HepG2 (cell line): Measurements from ENCODE around the gene PPP2R5C. TPM values are rescaled to one million over a fixed set of nuclear protein-coding genes. Genes with fewer than 3 reads are reported as not detected.

Experiments
- ATF5 ChIP-seq: sonication (generic); formaldehyde crosslinking; IDR thresholded peaks from 2 replicates; pipeline ENCODE4 v1.4.0; 2020; ENCODE audit warnings: mild to moderate bottlenecking, low read depth, missing genetic modification reagents
- CBX2 ChIP-seq, 2 experiments: fragments of 200-600 bp in 1 of 2; sonication (generic); formaldehyde crosslinking in 1 of 2; IDR thresholded peaks; 2 replicates each; pipeline versions ENCODE4 v1.7.0 to v1.8.1; 2018 to 2022; ENCODE audit warnings: low read depth in 2 of 2, low read length in 1 of 2, mild to moderate bottlenecking in 1 of 2, missing genetic modification reagents in 1 of 2
- CC2D1A ChIP-seq: sonication (generic); formaldehyde crosslinking; IDR thresholded peaks from 2 replicates; pipeline ENCODE4 v1.8.1; 2023; ENCODE audit warnings: mild to moderate bottlenecking, missing genetic modification reagents
- CENPBD1 ChIP-seq: sonication (generic); formaldehyde crosslinking; IDR thresholded peaks from 2 replicates; pipeline ENCODE4 v1.8.0; 2022; ENCODE audit warnings: missing genetic modification reagents, low read depth, mild to moderate bottlenecking, borderline replicate concordance
- CTCF ChIP-seq: sonication (generic); formaldehyde crosslinking; IDR thresholded peaks from 2 replicates; pipeline ENCODE4 v1.5.0; 2020; ENCODE audit warnings: mild to moderate bottlenecking, missing genetic modification reagents, moderate library complexity
- GATAD1 ChIP-seq: IDR thresholded peaks from 2 replicates; pipeline ENCODE4 v1.6.1; 2016; ENCODE audit warnings: missing genetic modification reagents, missing compliant biosample characterization
- GPN1 ChIP-seq: sonication (generic); formaldehyde crosslinking; IDR thresholded peaks from 2 replicates; pipeline ENCODE4 v1.5.1; 2020; ENCODE audit warnings: missing genetic modification reagents, borderline replicate concordance
- KDM5B ChIP-seq: sonication (generic); formaldehyde crosslinking; IDR thresholded peaks from 2 replicates; pipeline ENCODE4 v1.4.0; 2020; ENCODE audit warnings: missing genetic modification reagents, mild to moderate bottlenecking, borderline replicate concordance
- MYC ChIP-seq: sonication (generic); formaldehyde crosslinking; IDR thresholded peaks from 2 replicates; pipeline ENCODE4 v1.9.0; 2021; ENCODE audit warnings: missing genetic modification reagents, borderline replicate concordance
- PATZ1 ChIP-seq: sonication (generic); formaldehyde crosslinking; IDR thresholded peaks from 2 replicates; pipeline ENCODE4 v1.4.0; 2020; ENCODE audit warnings: missing genetic modification reagents
- REL ChIP-seq: sonication (generic); formaldehyde crosslinking; conservative IDR thresholded peaks from 2 replicates; pipeline ENCODE4 v1.8.0; 2022; ENCODE audit warnings: mild to moderate bottlenecking, missing genetic modification reagents, moderate library complexity
- SALL2 ChIP-seq: sonication (generic); formaldehyde crosslinking; IDR thresholded peaks from 2 replicates; pipeline ENCODE4 v1.8.1; 2023; ENCODE audit warnings: mild to moderate bottlenecking, missing genetic modification reagents, inconsistent platforms
- YEATS4 ChIP-seq: sonication (generic); formaldehyde crosslinking; IDR thresholded peaks from 2 replicates; pipeline ENCODE4 v1.4.0; 2020; ENCODE audit warnings: missing genetic modification reagents, borderline replicate concordance
- ZBTB44 ChIP-seq: sonication (generic); formaldehyde crosslinking; IDR thresholded peaks from 2 replicates; pipeline ENCODE4 v1.4.0; 2020; ENCODE audit warnings: missing genetic modification reagents
- ZEB1 ChIP-seq: IDR thresholded peaks from 2 replicates; pipeline ENCODE4 v1.6.1; 2012; ENCODE audit warnings: mild to moderate bottlenecking, low read depth, inconsistent platforms; ENCODE audit not compliant: insufficient replicate concordance
- ZFP37 ChIP-seq: sonication (generic); formaldehyde crosslinking; IDR thresholded peaks from 2 replicates; pipeline ENCODE4 v1.4.0; 2020; ENCODE audit warnings: missing genetic modification reagents, borderline replicate concordance
- ZNF10 ChIP-seq: sonication (generic); formaldehyde crosslinking; IDR thresholded peaks from 2 replicates; pipeline ENCODE4 v1.4.0; 2020; ENCODE audit warnings: mild to moderate bottlenecking, low read depth, missing genetic modification reagents, borderline replicate concordance
- ZNF326 ChIP-seq: sonication (generic); formaldehyde crosslinking; IDR thresholded peaks from 2 replicates; pipeline ENCODE4 v1.4.0; 2020; ENCODE audit warnings: missing genetic modification reagents, borderline replicate concordance
- ZNF577 ChIP-seq: sonication (generic); formaldehyde crosslinking; IDR thresholded peaks from 2 replicates; pipeline ENCODE4 v1.4.0; 2020; ENCODE audit warnings: mild to moderate bottlenecking, low read depth, missing genetic modification reagents, borderline replicate concordance
- ZNF746 ChIP-seq: sonication (generic); formaldehyde crosslinking; IDR thresholded peaks from 2 replicates; pipeline ENCODE4 v1.8.0; 2022; ENCODE audit warnings: mild to moderate bottlenecking, missing genetic modification reagents
- ZNF776 ChIP-seq: sonication (generic); formaldehyde crosslinking; IDR thresholded peaks from 2 replicates; pipeline ENCODE4 v1.4.0; 2020; ENCODE audit warnings: mild to moderate bottlenecking, missing genetic modification reagents
- ZNF777 ChIP-seq: sonication (generic); formaldehyde crosslinking; IDR thresholded peaks from 2 replicates; pipeline ENCODE4 v1.4.0; 2020; ENCODE audit warnings: missing genetic modification reagents
- polyA plus RNA-seq, 8 experiments: library from polyadenylated mRNA; depleted of rRNA in 3 of 8; stranded (reverse) in 7 of 8; unstranded in 1 of 8; fragments of >200 nt; fragmentation: Illumina TruSeq in 4 of 8; extraction: Trizol in 4 of 8; gene quantifications; 2 replicates each; pipeline versions ENCODE4 v1.2.1 to v1.2.3, GENCODE V29; 2011 to 2016; ENCODE audit warnings: low read depth in 4 of 8, missing spikeins in 1 of 8, mixed read lengths in 1 of 8; ENCODE audit not compliant: insufficient read depth in 1 of 8
- total RNA-seq, 5 experiments: library from RNA; depleted of rRNA; stranded (reverse); fragments of >200 nt; fragmentation: Illumina TruSeq; extraction: Trizol; gene quantifications; 2 replicates each; pipeline ENCODE4 v1.2.3, GENCODE V29; 2016; ENCODE audit warnings: low read depth in 1 of 5
- TF ChIP-seq, protein P1 (sequence below): IDR thresholded peaks from 2 replicates; pipeline ENCODE4 v1.6.1; 2016; ENCODE audit warnings: missing genetic modification reagents, missing compliant biosample characterization

Gene PPP2R5C
- total and polyA plus RNA-seq, 2 of the 13 experiments (the other 11 are each of a cell fraction or from before 2014, with no cell fraction given), result 74.3 to 78.5 TPM

- no peak for TF ChIP-seq KDM5B (CRISPR knock-in tag)
- TF ChIP-seq GATAD1 (CRISPR knock-in tag), result no peak
- TF ChIP-seq, protein P1, sequence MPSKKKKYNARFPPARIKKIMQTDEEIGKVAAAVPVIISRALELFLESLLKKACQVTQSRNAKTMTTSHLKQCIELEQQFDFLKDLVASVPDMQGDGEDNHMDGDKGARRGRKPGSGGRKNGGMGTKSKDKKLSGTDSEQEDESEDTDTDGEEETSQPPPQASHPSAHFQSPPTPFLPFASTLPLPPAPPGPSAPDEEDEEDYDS, result no peak
- no peak for TF ChIP-seq ZNF10 (CRISPR knock-in tag)
- peak; percentile 70 for TF ChIP-seq ZNF777 (CRISPR knock-in tag)
- no peak for TF ChIP-seq REL (CRISPR knock-in tag)
- TF ChIP-seq YEATS4 (CRISPR knock-in tag), result no peak
- TF ChIP-seq CBX2 (IDR thresholded peaks at IDR 0.05; ENCODE audit: low read depth, low read length), result no peak
- no peak for TF ChIP-seq CBX2 (CRISPR knock-in tag; IDR thresholded peaks at IDR 0.05; ENCODE audit: low read depth)
- TF ChIP-seq ZEB1, result no peak
- no peak for TF ChIP-seq ATF5
- no peak for TF ChIP-seq ZNF776 (CRISPR knock-in tag)
- TF ChIP-seq CTCF (CRISPR knock-in tag), result no peak
- no peak for TF ChIP-seq CC2D1A (CRISPR knock-in tag)
- TF ChIP-seq ZNF746 (CRISPR knock-in tag), result no peak
- TF ChIP-seq GPN1 (CRISPR knock-in tag), result no peak
- TF ChIP-seq MYC (CRISPR knock-in tag), result no peak
- no peak for TF ChIP-seq CENPBD1 (CRISPR knock-in tag)
- TF ChIP-seq ZNF326, result no peak
- TF ChIP-seq ZFP37 (CRISPR knock-in tag), result no peak
- no peak for TF ChIP-seq PATZ1 (CRISPR knock-in tag)
- 0 out of 2 replicates have a peak, but pooled peaks have one; percentile 29 for TF ChIP-seq SALL2
- no peak for TF ChIP-seq ZNF577
- TF ChIP-seq ZBTB44, result no peak
These were observed 496 bp downstream of the PPP2R5C start (continued) for GRCh38 chr14:101761881-101762529.
